ENCODE results near the gene CABLES2.

The CABLES2 gene

GRCh38 chr20:62361799-62362589 lies 45.1 kb downstream of the CABLES2 start:
- DNase-seq (ENCODE audit: low read depth in 2 of 2), result no peak

DNA sequence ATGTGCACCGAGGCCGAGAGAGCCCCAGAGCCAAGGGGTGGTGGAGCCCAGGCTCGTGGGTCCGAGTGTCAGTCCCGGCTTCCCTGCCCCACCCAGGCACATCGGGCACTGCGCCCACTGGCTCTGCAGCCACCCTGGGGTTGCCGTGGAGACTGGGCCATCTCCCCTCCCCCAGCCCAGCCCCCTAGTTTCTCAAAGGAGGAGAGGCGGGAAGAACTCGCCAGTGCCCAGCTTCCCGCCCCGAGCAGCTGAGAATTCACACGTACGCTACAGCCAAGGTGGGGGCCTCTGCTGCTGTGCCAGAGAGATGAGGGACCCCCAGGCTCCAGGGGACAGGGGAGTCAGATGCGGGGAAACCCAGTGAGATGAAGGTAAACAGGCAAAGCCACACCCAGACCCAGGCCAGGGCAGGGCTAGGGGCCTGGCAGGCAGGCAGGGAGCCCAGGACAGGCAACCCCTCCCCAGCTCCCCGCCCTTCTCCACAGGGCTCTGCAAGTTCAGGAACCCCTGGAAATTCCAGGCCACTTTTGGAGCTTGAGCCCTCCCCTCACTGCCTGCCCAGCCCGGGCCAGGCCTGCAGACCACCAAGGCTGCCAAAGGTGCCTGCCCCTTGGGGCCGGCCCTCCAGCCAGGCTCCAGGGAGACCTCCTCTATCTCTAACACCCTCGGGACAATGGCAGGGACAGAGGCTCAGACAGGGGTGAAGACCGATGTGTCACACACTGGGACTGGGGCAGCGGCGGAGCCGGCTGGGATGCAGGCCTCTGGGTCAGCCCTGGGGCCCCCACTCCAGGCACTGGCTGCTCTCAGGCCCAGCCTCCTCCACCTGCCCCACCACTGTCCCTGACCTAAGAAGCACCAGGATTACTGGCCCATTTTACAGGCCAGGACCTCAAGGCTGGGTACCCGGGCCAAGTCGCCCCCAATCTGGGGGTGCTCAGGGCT lies 46.0 kb downstream of the CABLES2 start:
- DNase-seq (ENCODE audit: low read depth in 2 of 2), result no peak

DNA sequence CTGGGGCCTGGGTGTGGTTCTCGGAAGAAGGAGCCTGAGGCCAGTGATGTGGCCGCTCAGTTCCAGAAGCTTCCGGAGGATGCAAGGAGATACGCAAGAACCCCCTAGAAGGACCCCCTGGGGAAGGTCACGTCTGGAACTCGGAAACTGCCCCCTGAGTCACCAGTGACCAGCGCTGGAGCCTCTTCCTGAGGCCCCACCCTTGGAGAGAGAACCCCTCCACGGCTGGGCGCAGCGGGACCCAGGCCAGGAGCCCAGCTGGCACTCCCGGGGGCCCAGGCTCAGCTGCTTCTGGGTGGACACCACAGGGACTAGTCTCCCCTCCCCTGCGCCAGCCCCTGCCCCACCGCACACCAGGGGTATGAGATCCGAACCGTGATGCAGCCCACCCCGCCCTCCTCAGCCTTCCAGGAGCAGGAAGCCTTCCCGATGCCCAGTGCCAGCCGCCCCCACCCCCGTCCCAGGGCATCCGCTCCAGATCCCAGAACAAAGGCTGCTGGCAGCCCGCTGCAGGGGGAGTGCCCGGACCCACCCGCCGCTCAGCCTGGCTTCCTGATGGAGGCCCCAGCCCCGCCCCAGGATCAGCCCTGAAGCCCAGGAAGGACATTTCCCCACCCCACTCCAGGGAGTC lies 47.5 kb downstream of the CABLES2 start:
- no peak for DNase-seq (ENCODE audit: low read depth in 2 of 2)

DNA sequence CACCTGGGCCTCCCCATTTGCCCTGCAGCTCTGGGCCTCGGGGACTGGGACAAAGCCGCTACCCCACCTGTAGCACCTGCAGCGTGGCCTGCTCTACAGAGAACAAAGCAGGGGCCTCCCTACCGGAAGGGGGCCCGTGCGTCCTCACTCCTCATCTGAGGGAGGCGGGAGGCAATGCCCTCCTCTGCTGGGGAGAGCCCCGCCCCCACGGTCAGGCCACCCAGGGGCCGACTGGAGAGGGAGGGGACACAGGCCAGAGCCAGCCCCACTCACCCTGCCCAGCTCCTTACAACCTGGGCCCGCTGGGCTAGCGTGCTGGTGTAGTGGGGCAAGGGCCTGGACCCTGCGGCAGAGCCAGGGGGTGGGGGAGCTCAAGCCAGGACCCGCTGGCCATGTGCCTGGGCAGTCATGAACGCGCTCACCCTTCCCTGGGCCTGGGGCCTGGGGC lies 48.0 kb downstream of the CABLES2 start:
- no peak for DNase-seq (ENCODE audit: low read depth in 2 of 2)

- no peak for DNase-seq (ENCODE audit: low read depth in 2 of 2)
Measured at GRCh38 chr20:62358171-62359042, 48.7 kb downstream of the CABLES2 start.

- no peak for DNase-seq (ENCODE audit: low read depth in 2 of 2)
Measured at GRCh38 chr20:62357681-62358080, 49.4 kb downstream of the CABLES2 start.

DNA sequence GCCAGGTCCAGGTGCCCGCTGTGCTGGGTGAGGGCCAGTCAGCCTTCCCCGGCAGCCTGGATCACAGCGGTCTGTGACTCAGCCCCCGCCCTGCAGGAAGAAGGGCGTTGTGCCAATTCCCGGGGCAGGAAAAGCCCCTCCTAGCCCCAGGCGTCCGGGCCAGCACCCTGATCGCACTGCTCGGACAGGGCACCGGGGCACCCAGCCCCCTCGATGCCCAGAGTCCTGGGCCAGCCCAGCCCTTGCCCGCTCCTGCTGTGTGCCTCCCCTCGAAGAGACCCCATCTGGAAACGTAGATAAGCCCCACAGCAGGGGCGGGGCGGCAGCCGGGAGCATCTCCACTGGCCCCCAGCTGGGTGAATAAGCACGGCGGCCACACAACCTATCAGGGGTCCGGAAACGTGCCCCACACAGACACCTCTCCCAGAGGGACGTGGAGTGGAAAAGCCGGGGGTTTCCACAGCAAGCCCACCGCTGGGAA lies 49.9 kb downstream of the CABLES2 start:
- no peak for DNase-seq (ENCODE audit: low read depth in 2 of 2)

- no peak for DNase-seq (ENCODE audit: low read depth in 2 of 2)
Measured at GRCh38 chr20:62356589-62357186, 50.4 kb downstream of the CABLES2 start.

GRCh38 chr20:62355878-62356588 lies 51.1 kb downstream of the CABLES2 start:
- no peak for DNase-seq (ENCODE audit: low read depth in 2 of 2)

DNA sequence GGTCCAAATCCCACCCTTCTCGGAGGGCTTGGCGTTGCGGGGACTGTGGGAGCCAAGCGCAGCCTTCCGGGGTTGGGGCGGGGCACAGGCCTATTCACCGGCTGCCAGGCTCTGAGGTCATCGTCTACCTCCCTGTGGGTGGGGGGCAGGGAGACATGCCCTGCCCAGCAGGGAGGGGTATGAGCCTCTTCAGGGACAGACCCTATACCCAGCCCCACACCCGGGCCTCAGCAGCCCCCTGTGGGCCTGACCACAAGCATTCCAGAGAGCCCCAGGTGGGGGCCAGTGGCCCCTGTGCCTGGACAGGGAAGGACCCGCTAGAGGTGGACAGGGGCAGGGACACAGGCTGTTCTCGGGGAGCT lies 51.6 kb downstream of the CABLES2 start:
- no peak for DNase-seq (ENCODE audit: low read depth in 2 of 2)

DNA sequence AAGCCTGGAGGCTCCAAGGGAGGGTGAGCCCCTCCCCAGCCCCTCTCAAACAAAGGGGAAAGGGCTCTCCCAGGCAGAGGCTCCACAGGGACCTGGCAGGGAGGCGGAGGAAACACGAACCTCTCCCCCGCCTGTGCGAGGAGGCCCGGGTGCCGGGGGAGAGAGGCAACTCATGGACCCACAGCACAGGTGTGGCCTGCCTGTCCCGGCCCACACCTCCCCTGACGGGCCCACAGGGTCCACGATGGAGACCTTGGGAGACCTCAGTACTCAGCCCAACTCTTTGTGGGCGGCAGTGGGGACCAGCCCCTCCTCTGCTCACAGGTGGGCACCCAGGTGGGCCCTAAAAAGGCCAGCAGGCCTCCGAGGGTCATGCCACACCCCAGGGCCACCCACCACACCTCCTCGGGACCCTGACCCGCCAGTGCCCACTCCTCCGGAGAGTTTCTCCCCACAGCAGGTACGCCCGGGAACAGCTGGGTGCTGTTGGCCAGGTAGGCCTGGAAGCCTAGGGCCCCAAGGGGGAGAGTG lies 52.2 kb downstream of the CABLES2 start:
- DNase-seq (ENCODE audit: low read depth in 2 of 2), result no peak

GRCh38 chr20:62354031-62354808 lies 52.9 kb downstream of the CABLES2 start:
- DNase-seq (ENCODE audit: low read depth in 2 of 2), result no peak

- no peak for DNase-seq (ENCODE audit: low read depth in 2 of 2)
Measured at GRCh38 chr20:62353289-62354030, 53.6 kb downstream of the CABLES2 start.

DNA sequence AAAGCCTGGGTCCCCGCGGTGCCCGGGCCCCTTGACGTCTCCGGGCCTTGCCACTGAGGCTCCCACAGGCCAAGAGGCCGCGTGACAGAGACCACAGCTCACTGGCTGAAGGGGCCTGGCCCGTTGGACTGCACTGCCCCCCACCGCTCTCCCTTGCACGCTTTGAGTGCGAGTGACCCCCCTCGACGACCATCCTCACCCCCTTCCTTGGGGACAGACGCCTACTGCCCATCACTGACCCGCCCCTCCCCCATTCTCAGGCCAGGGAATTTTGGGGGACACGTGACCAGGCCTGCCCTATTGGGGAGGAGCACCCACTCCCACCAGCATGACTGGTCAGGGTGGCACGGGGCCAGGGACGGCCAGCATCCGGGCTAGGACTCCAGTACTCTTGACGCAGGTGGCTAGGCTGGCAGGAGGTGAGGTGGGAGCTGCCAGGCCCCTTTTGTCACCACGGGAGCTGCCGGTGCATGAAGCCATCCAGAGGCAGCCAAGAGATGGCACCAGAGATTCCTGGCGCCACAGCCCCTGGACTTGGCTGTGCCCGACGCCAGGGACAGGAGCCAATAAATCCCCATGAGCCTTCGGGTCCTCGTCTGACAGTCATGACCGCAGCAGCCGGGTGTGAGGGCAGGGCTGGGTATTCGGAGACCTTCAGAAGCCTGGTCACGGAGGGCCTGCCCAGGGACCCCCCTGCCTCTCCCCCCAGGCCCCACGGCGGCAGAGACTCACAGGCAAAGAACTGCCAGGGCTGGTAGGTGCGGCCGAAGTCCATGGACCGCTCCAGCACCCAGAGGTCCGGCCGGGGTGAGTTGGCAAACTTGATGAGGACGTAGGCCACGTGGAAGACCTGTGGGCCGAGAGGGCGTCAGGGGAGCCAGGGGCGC lies 54.4 kb downstream of the CABLES2 start:
- no peak for DNase-seq (ENCODE audit: low read depth in 2 of 2)

DNA sequence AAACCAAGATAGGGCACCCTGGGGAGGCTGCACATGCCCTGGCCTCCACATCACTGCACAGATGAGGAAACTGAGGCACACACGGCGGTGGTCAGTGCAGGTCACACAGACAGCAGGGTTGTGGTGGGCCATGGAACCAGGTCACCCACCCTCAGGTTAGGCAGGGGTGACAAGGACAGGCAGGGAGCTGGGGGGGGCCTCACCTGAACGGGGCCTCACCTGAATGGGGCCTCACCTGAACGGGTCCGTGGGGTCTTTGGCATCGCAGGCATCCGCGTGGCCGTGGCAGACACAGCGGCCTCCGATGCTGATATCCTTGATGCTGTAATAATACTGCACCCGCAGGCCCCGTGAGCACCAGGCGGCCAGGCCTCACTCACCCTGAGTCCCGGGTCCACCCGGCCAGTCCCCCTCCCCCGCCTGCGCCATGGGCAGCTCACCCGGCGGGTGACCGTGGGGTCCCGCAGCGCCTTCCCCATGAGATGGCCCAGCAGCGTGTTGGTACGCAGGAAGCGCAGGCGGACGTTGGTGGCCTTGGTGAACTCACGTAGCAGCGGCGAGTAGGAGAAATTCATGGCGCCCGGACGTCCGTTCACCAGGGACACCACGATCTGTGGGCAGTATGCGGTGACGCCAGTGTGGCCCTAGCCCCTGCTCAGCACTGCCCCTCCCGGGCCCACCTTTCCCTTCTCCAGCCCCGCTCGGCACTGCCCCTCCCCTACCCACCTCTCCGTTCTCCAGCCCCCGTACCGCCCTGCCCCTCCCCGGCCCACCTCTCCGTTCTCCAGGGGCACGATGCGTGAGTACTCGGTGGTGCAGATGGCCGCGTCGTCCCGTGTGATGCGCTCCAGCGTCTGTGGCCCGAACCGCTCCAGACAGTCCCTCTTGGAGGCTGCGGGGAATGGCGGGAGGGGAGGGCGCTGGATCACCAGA lies 55.4 kb downstream of the CABLES2 start:
- DNase-seq (ENCODE audit: low read depth in 2 of 2), result no peak
